ENCODE measurements around the gene NKX2-2. TPM values are rescaled to one million over a fixed set of nuclear protein-coding genes. Genes with fewer than 3 reads are reported as not detected.

Gene NKX2-2
- total RNA-seq, 1 experiment from 2014 or later, result not detected

DNA sequence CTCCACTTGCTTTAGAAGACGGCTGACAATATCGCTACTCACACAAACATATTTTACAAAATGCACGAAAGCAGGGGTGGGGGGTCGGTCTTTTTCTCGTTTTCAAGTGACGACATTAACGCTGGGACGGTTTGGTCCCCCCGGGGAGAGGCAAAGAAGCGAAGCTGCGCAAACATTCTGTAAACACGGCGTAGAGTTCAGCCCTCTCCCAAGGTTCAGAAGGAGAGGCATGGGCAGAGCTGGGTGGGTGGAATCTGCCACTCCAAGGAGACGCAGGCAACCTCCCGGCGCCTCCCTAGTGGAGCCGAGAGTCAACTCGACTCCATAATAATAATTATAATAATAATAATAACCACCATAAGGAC is 2.4 kb downstream of the NKX2-2 start (continued):
- TF ChIP-seq ZNF219 (CRISPR knock-in tag; IDR thresholded peaks at IDR 0.05; ENCODE audit: borderline replicate concordance) (no peak), ZBTB21 (CRISPR knock-in tag; IDR thresholded peaks at IDR 0.05; ENCODE audit: borderline replicate concordance) (no peak), SMAD4 (CRISPR knock-in tag; IDR thresholded peaks at IDR 0.05) (no peak), SP1 (CRISPR knock-in tag; conservative IDR thresholded peaks at IDR 0.05) (no peak)
- TF ChIP-seq, protein P1, sequence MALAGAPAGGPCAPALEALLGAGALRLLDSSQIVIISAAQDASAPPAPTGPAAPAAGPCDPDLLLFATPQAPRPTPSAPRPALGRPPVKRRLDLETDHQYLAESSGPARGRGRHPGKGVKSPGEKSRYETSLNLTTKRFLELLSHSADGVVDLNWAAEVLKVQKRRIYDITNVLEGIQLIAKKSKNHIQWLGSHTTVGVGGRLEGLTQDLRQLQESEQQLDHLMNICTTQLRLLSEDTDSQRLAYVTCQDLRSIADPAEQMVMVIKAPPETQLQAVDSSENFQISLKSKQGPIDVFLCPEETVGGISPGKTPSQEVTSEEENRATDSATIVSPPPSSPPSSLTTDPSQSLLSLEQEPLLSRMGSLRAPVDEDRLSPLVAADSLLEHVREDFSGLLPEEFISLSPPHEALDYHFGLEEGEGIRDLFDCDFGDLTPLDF (CRISPR knock-in tag; IDR thresholded peaks at IDR 0.05), result no peak
- TF ChIP-seq, protein P2, sequence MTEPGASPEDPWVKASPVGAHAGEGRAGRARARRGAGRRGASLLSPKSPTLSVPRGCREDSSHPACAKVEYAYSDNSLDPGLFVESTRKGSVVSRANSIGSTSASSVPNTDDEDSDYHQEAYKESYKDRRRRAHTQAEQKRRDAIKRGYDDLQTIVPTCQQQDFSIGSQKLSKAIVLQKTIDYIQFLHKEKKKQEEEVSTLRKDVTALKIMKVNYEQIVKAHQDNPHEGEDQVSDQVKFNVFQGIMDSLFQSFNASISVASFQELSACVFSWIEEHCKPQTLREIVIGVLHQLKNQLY (CRISPR knock-in tag; IDR thresholded peaks at IDR 0.05), result no peak
- TF ChIP-seq, protein P3, sequence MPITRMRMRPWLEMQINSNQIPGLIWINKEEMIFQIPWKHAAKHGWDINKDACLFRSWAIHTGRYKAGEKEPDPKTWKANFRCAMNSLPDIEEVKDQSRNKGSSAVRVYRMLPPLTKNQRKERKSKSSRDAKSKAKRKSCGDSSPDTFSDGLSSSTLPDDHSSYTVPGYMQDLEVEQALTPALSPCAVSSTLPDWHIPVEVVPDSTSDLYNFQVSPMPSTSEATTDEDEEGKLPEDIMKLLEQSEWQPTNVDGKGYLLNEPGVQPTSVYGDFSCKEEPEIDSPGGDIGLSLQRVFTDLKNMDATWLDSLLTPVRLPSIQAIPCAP (CRISPR knock-in tag; IDR thresholded peaks at IDR 0.05), result no peak
- TF ChIP-seq, protein P4, sequence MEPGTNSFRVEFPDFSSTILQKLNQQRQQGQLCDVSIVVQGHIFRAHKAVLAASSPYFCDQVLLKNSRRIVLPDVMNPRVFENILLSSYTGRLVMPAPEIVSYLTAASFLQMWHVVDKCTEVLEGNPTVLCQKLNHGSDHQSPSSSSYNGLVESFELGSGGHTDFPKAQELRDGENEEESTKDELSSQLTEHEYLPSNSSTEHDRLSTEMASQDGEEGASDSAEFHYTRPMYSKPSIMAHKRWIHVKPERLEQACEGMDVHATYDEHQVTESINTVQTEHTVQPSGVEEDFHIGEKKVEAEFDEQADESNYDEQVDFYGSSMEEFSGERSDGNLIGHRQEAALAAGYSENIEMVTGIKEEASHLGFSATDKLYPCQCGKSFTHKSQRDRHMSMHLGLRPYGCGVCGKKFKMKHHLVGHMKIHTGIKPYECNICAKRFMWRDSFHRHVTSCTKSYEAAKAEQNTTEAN (CRISPR knock-in tag; IDR thresholded peaks at IDR 0.05), result no peak

DNA sequence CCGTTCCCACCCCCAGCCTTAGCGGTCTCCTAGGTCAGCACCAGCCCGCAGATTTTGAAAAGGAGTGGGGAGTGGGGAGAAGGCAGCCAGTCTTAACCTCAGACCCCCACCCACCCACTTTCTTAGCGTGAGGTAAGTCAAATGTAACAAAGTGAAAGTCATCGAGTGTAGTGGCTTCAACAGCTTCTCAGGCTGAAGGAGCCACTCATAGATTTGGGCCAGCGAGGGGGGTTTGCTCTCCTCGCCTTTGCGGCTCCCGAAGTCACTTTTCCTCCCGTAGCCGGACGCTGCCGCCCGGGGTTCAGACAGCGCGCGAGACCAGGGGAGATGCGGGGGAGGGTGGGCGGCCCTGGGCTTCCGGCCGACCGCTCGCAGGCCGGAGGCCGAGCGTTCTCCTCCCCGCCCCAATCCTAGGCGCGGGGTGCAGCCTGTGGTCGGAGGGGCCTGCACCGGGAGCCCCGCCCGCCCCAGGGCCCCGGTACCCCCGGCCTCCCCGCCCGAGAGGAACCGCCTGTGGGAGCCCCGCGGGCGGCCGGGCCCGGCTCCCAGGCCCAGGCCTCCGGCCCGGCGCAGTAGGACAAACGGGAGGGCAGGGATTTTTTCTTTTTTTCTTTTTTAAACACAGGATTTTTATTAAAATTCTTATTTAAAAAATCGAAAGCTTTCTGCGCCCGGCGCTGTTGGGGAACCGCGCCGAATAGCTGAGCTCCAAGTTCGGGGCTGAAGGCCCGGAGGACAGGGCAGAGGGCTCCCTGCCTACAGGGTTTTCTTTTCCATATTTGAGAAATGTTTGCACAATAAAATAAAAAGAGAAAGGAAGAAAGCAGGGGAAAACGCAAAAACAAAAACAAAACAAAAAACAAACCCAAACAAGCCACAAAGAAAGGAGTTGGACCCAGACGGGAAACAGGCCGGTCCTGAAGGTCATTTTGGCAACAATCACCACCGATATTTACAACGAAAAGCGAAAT is 3.2 kb downstream of the NKX2-2 start:
- TF ChIP-seq ZNF423 (CRISPR knock-in tag; IDR thresholded peaks at IDR 0.05), result no peak
- no peak for TF ChIP-seq RELA (CRISPR knock-in tag; IDR thresholded peaks at IDR 0.05; ENCODE audit: borderline replicate concordance)
- TF ChIP-seq, protein P3 (CRISPR knock-in tag; IDR thresholded peaks at IDR 0.05), result no peak
- TF ChIP-seq NFYB (CRISPR knock-in tag; conservative IDR thresholded peaks at IDR 0.05; ENCODE audit: low read depth), result no peak
- TF ChIP-seq, protein P5, sequence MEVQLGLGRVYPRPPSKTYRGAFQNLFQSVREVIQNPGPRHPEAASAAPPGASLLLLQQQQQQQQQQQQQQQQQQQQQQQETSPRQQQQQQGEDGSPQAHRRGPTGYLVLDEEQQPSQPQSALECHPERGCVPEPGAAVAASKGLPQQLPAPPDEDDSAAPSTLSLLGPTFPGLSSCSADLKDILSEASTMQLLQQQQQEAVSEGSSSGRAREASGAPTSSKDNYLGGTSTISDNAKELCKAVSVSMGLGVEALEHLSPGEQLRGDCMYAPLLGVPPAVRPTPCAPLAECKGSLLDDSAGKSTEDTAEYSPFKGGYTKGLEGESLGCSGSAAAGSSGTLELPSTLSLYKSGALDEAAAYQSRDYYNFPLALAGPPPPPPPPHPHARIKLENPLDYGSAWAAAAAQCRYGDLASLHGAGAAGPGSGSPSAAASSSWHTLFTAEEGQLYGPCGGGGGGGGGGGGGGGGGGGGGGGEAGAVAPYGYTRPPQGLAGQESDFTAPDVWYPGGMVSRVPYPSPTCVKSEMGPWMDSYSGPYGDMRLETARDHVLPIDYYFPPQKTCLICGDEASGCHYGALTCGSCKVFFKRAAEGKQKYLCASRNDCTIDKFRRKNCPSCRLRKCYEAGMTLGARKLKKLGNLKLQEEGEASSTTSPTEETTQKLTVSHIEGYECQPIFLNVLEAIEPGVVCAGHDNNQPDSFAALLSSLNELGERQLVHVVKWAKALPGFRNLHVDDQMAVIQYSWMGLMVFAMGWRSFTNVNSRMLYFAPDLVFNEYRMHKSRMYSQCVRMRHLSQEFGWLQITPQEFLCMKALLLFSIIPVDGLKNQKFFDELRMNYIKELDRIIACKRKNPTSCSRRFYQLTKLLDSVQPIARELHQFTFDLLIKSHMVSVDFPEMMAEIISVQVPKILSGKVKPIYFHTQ (CRISPR knock-in tag; IDR thresholded peaks at IDR 0.05), result no peak
- TF ChIP-seq FOXK1 (CRISPR knock-in tag; IDR thresholded peaks at IDR 0.05), result no peak
- TF ChIP-seq, protein P4 (CRISPR knock-in tag; IDR thresholded peaks at IDR 0.05), result no peak
- TF ChIP-seq SMAD3 (CRISPR knock-in tag; IDR thresholded peaks at IDR 0.05; ENCODE audit: borderline replicate concordance), result no peak
- TF ChIP-seq, protein P2 (CRISPR knock-in tag; IDR thresholded peaks at IDR 0.05), result no peak
- TF ChIP-seq, protein P6, sequence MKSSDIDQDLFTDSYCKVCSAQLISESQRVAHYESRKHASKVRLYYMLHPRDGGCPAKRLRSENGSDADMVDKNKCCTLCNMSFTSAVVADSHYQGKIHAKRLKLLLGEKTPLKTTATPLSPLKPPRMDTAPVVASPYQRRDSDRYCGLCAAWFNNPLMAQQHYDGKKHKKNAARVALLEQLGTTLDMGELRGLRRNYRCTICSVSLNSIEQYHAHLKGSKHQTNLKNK (CRISPR knock-in tag; IDR thresholded peaks at IDR 0.05), result no peak
- no peak for TF ChIP-seq ATF1 (CRISPR knock-in tag; IDR thresholded peaks at IDR 0.05)
- no peak for TF ChIP-seq GABPB1 (CRISPR knock-in tag; IDR thresholded peaks at IDR 0.05)
- no peak for TF ChIP-seq MXD4 (CRISPR knock-in tag; IDR thresholded peaks at IDR 0.05; ENCODE audit: borderline replicate concordance)
- TF ChIP-seq TEAD1 (CRISPR knock-in tag; IDR thresholded peaks at IDR 0.05), result no peak
- no peak for TF ChIP-seq CBFB (CRISPR knock-in tag; IDR thresholded peaks at IDR 0.05; ENCODE audit: low read depth)
- no peak for TF ChIP-seq FOXJ3 (CRISPR knock-in tag; IDR thresholded peaks at IDR 0.05; ENCODE audit: borderline replicate concordance)
- no peak for TF ChIP-seq JUN (CRISPR knock-in tag; IDR thresholded peaks at IDR 0.05)
- TF ChIP-seq KAT7 (CRISPR knock-in tag; IDR thresholded peaks at IDR 0.05; ENCODE audit: borderline replicate concordance), result no peak
- CTCF ChIA-PET, result interaction anchor here (0.9 to 8.3 kb wide), 3 partner anchors 12 to 462 kb away, joined by 3 to 88 read pairs (median 3); partner anchors contain the start of gene PAX1
- peak overlapping the region; percentile 60 for H3K4me3 Mint-ChIP-seq
- POLR2A ChIA-PET, result no interaction called here
- peaks cover 91% of the 10 kb centered on the region for H3K27me3 Mint-ChIP-seq (ENCODE audit: low read depth)
- H3K4me1 Mint-ChIP-seq, result peaks cover 45% of the 10 kb centered on the region
- no peaks in the 10 kb centered on the region for H3K36me3 Mint-ChIP-seq
- peak; percentile 33 for DNase-seq (ENCODE audit: low spot score)
- no peak overlapping the region for H3K27ac Mint-ChIP-seq
- no peaks in the 10 kb centered on the region for H3K9me3 Mint-ChIP-seq
- ATAC-seq, result no peak

Data from WTC11 (cell line).